ENCODE measurements around the gene LYZL4.

DNA sequence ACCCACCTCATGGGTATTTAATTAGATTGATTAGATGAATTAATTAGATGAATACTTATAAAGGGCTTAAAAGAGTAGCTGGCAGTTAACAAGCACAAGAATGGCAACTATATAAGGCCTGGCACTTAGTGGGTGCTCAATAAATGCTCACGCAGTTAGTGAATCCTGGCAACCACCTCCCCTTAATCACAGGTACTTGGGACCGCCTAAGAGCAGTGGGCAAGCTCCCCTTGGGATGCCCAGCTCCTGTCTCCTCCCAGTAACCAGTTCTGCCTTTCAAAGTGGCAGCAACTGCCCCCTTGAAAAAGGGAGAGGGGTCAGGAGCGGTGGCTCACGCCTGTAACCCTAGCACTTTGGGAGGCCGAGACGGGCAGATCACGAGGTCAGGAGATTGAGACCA lies 4.6 kb downstream of the LYZL4 start:
- TF ChIP-seq CREM (IDR thresholded peaks at IDR 0.05): no peak
- TF ChIP-seq CREM (CRISPR knock-in tag; IDR thresholded peaks at IDR 0.05): no peak
- no peak for TF ChIP-seq HNRNPUL1 (IDR thresholded peaks at IDR 0.05; ENCODE audit: low read depth, low read length)
- TF ChIP-seq, protein P1, sequence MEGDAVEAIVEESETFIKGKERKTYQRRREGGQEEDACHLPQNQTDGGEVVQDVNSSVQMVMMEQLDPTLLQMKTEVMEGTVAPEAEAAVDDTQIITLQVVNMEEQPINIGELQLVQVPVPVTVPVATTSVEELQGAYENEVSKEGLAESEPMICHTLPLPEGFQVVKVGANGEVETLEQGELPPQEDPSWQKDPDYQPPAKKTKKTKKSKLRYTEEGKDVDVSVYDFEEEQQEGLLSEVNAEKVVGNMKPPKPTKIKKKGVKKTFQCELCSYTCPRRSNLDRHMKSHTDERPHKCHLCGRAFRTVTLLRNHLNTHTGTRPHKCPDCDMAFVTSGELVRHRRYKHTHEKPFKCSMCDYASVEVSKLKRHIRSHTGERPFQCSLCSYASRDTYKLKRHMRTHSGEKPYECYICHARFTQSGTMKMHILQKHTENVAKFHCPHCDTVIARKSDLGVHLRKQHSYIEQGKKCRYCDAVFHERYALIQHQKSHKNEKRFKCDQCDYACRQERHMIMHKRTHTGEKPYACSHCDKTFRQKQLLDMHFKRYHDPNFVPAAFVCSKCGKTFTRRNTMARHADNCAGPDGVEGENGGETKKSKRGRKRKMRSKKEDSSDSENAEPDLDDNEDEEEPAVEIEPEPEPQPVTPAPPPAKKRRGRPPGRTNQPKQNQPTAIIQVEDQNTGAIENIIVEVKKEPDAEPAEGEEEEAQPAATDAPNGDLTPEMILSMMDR (CRISPR knock-in tag; IDR thresholded peaks at IDR 0.05): no peak
- TF ChIP-seq ZNF563 (CRISPR knock-in tag; IDR thresholded peaks at IDR 0.05): no peak
- TF ChIP-seq ZNF224 (CRISPR knock-in tag; IDR thresholded peaks at IDR 0.05): no peak
- TF ChIP-seq SOX6 (IDR thresholded peaks at IDR 0.05): no peak
- no peak for TF ChIP-seq SOX6 (CRISPR knock-in tag; IDR thresholded peaks at IDR 0.05)
- no peak for TF ChIP-seq TBX2 (CRISPR knock-in tag; IDR thresholded peaks at IDR 0.05; ENCODE audit: borderline replicate concordance)
- no peak for TF ChIP-seq ZNF264 (CRISPR knock-in tag; IDR thresholded peaks at IDR 0.05)

Measured in HepG2 (cell line).